GM18505 (cell line): Measurements from ENCODE around the gene DHFR.

Source experiments
- ATAC-seq: cut with Tn5 transposase; IDR thresholded peaks from one replicate; pipeline ENCODE4 v1.9.1; 2021; ENCODE audit not compliant: unreplicated experiment
- POLR2A ChIP-seq: IDR thresholded peaks from 4 replicates; pipeline ENCODE4 v1.6.1; 2011; ENCODE audit warnings: borderline replicate concordance; ENCODE audit not compliant: insufficient read depth, insufficient read length; ENCODE audit errors: extremely low read depth

DHFR gene

GRCh38 chr5:80634193-80634592 is 20.6 kb downstream of the DHFR start:
- TF ChIP-seq POLR2A, result no peak
- no peak for ATAC-seq

- no peak for TF ChIP-seq POLR2A
- ATAC-seq, result no peak
These were observed 22.1 kb downstream of the DHFR start for GRCh38 chr5:80632700-80633099.

- ATAC-seq, result no peak
- no peak for TF ChIP-seq POLR2A
These were observed 23.2 kb downstream of the DHFR start for GRCh38 chr5:80631278-80632259.

- no peak for ATAC-seq
- TF ChIP-seq POLR2A, result no peak
These were observed 25.5 kb downstream of the DHFR start for GRCh38 chr5:80629281-80629680.

- TF ChIP-seq POLR2A, result no peak
- no peak for ATAC-seq
These were observed 29.6 kb downstream of the DHFR start for GRCh38 chr5:80625230-80625629.

- ATAC-seq, result no peak
- no peak for TF ChIP-seq POLR2A
These were observed 30.8 kb downstream of the DHFR start for GRCh38 chr5:80623999-80624398.

- no peak for ATAC-seq
- TF ChIP-seq POLR2A, result no peak
These were observed 32.0 kb downstream of the DHFR start for GRCh38 chr5:80622756-80623155.

- ATAC-seq, result no peak
- TF ChIP-seq POLR2A, result no peak
These were observed 34.6 kb downstream of the DHFR start for GRCh38 chr5:80620211-80620610.

- no peak for TF ChIP-seq POLR2A
- ATAC-seq, result no peak
These were observed 35.7 kb downstream of the DHFR start for GRCh38 chr5:80619086-80619485.

GRCh38 chr5:80618438-80618837 is 36.3 kb downstream of the DHFR start:
- ATAC-seq, result no peak
- no peak for TF ChIP-seq POLR2A

GRCh38 chr5:80615266-80615914 is 39.4 kb downstream of the DHFR start:
- ATAC-seq, result no peak
- TF ChIP-seq POLR2A, result no peak

GRCh38 chr5:80609692-80610091 is 45.1 kb downstream of the DHFR start:
- no peak for ATAC-seq
- TF ChIP-seq POLR2A, result no peak

GRCh38 chr5:80608731-80609130 is 46.1 kb downstream of the DHFR start:
- no peak for TF ChIP-seq POLR2A
- no peak for ATAC-seq

- ATAC-seq, result peak; percentile 76
These were observed 47.0 kb downstream of the DHFR start for GRCh38 chr5:80607832-80608231.

More at GRCh38 chr5:80607832-80608231, 47.0 kb downstream of the DHFR start:
- no peak for TF ChIP-seq POLR2A
